Activated CD4-positive, alpha-beta T cell treated with anti-CD3 and anti-CD28 coated beads for 48 hours (primary cell): Measurements from ENCODE around the gene DAB2IP.

Source experiments
- DNase-seq: peaks from one replicate; pipeline ENCODE4 v3.0.0-alpha.2; 2020

The DAB2IP gene

GRCh38 chr9:121707477-121708424 lies 56.3 kb downstream of the DAB2IP start:
- DNase-seq, result no peak

GRCh38 chr9:121708768-121709488 lies 57.5 kb downstream of the DAB2IP start:
- DNase-seq, result no peak

- no peak for DNase-seq
Measured at GRCh38 chr9:121709798-121710197, 58.4 kb downstream of the DAB2IP start.

- DNase-seq, result no peak
Measured at GRCh38 chr9:121711281-121711680, 59.8 kb downstream of the DAB2IP start.

GRCh38 chr9:121711797-121712196 lies 60.4 kb downstream of the DAB2IP start:
- DNase-seq, result no peak

GRCh38 chr9:121713400-121714070 lies 62.1 kb downstream of the DAB2IP start:
- no peak for DNase-seq

GRCh38 chr9:121714075-121714705 lies 62.8 kb downstream of the DAB2IP start:
- no peak for DNase-seq

- no peak for DNase-seq
Measured at GRCh38 chr9:121714873-121715272, 63.4 kb downstream of the DAB2IP start.

- DNase-seq, result no peak
Measured at GRCh38 chr9:121717141-121717991, 65.9 kb downstream of the DAB2IP start.

- no peak for DNase-seq
Measured at GRCh38 chr9:121718084-121718483, 66.7 kb downstream of the DAB2IP start.

- DNase-seq, result no peak
Measured at GRCh38 chr9:121718501-121718900, 67.1 kb downstream of the DAB2IP start.

- DNase-seq, result no peak
Measured at GRCh38 chr9:121720311-121721057, 69.0 kb downstream of the DAB2IP start.

GRCh38 chr9:121721058-121721350 lies 69.6 kb downstream of the DAB2IP start:
- DNase-seq, result no peak

- no peak for DNase-seq
Measured at GRCh38 chr9:121721770-121722169, 70.3 kb downstream of the DAB2IP start.

- no peak for DNase-seq
Measured at GRCh38 chr9:121725008-121725775, 73.8 kb downstream of the DAB2IP start.

GRCh38 chr9:121727295-121728020 lies 76.0 kb downstream of the DAB2IP start:
- DNase-seq, result no peak

GRCh38 chr9:121728916-121729315 lies 77.5 kb downstream of the DAB2IP start:
- DNase-seq, result no peak

GRCh38 chr9:121729769-121730562 lies 78.5 kb downstream of the DAB2IP start:
- no peak for DNase-seq

- no peak for DNase-seq
Measured at GRCh38 chr9:121731090-121731489, 79.7 kb downstream of the DAB2IP start.
